ENCODE data around the gene ADAP2.
"Not testable (repeated sequence)": the region's sequence is repeated elsewhere in the genome, so short reads cannot be mapped to it uniquely, and the experiment has no call there.

ADAP2 gene, protein sequence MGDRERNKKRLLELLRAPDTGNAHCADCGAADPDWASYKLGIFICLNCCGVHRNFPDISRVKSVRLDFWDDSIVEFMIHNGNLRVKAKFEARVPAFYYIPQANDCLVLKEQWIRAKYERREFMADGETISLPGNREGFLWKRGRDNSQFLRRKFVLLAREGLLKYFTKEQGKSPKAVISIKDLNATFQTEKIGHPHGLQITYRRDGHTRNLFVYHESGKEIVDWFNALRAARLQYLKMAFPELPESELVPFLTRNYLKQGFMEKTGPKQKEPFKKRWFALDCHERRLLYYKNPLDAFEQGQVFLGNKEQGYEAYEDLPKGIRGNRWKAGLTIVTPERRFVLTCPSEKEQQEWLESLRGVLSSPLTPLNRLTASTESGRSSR

GRCh38 chr17:30921544-30922196 is at the start of gene ADAP2:
Gene ADAP2, plus strand, starts transcription at chr17:30921945. Its CDS starts 70 bp downstream, at chr17:30922015.
- DNase-seq, result peak; percentile 81

GRCh38 chr17:30886187-30886586 is 35.6 kb upstream of the ADAP2 start:
- DNase-seq, result no peak

GRCh38 chr17:30894236-30894635 is 27.5 kb upstream of the ADAP2 start:
- no peak for DNase-seq

- no peak for DNase-seq
Observed at GRCh38 chr17:30897311-30897710, 24.4 kb upstream of the ADAP2 start.

DNA sequence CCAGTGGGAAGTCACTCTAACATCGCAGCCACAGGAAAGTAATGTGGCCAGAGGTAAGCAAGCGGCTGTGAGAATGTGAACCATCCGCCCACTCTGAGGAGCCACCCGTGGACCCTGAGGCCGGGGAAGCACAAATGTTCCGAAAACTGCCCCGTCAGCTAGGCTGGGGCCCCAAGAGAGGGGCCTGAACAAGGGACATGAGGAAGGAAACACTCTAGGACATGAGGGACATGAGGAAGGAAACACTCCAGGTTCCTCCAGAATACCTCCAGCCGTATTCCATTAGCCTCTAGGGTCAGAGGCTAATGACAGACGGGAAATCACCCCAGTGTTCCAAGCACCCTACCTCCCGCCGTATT is 16.0 kb upstream of the ADAP2 start:
- DNase-seq, result peak; percentile 31

GRCh38 chr17:30906101-30906911 is 15.4 kb upstream of the ADAP2 start, which contains the start of gene TEFM:
Gene TEFM, minus strand, starts transcription at chr17:30906238. Its CDS starts 40 bp downstream, at chr17:30906198.
- peak; percentile 93 for DNase-seq

- DNase-seq, result no peak
Observed at GRCh38 chr17:30908717-30909420, 12.9 kb upstream of the ADAP2 start.

DNA sequence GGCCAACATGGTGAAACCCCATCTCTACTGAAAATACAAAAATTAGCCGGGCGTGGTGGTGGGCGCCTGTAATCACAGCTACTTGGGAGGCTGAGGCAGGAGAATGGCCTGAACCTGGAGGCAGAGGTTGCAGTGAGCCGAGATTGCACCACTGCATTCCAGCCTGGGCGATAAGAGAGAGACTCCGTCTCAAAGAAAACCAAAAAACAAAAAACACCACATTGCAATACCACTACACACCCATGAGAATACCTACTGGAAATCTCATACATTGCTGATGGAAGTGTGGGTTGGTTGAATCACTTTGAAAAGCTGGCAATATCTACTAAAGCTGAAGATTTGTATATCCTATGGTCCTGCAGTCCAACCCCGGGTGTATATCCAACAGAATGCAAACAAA is 11.6 kb upstream of the ADAP2 start:
- not testable (repeated sequence) for DNase-seq

DNA sequence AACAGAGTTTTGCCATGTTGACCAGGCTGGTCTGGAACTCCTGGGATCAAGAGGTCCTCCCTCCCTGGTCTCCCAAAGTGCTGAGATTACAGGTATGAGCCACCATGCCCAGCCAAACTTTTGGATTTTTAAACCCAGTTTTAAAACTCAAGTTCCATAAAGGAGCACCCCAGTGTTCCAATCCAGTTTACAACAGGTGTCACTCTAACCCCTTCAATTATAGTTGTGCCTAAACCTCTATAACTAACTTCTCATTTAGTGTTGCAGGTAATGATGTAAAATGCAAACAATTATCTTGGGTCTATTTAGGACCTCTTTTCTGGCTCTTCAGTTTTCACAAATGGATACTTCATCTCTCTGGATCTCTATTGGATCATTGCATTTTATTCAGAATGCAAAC is 7.8 kb upstream of the ADAP2 start:
- no peak for DNase-seq

GRCh38 chr17:30915833-30916611 is 5.7 kb upstream of the ADAP2 start:
- DNase-seq, result no peak

DNA sequence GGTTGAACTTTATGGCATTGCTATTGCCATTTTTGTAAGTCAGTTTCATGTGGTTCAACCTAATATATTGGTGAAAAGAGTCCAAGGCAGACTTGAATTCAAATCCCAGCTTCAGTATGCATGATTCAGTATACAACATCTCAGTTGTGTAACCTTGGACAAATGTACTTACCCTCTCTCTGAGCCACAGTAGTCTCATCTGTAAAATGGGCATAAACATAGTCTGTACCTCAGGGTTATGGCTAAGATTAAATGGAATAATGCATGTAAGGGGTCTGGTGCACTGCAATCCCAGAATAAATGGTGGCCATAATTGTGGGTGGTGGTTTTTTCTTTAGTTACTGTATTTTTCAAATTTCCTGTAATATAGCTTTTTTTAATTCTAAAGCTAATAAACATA is 4.7 kb upstream of the ADAP2 start:
- no peak for DNase-seq

- no peak for DNase-seq
Observed at GRCh38 chr17:30920282-30920681, 1.5 kb upstream of the ADAP2 start.

DNA sequence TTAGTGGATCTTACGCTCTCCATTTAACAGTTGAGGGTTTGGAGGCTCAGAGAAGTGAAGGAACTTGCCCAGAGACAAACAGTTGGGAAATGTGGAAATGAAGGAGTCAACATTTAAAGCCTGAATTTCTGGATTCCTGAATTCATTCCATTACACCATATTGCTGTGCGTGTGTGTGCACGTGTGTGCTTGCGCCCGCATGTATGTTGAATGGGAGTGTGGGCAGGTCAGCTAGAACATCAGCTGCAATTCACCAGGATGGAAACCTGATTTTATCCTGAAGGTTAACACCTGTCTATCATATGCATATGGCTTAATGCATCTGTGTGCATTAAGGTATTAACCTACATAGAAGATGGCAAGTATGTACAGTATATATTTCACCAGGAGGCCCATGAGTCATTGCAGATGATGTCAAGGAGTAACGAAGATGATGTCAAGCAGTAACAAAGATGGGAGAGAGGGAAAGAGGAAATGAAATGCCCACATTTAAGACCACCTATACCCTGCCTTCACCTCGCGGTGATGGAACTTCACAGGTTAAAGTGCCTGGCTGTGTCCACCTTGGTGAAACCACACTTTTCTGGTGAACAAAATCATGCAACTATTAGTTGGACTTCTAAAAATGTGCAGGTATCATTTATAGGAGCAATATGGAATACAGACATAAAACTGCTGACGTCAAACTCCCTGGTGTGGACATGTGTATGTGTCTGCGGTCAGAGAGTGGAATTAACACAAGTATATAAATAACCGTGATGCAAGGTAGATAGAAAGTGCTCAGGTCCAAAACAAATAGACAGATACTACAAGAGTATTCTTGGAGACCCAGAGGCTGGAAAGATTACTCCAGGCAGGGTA is 832 bp upstream of the ADAP2 start:
- DNase-seq, result peak; percentile 38

DNA sequence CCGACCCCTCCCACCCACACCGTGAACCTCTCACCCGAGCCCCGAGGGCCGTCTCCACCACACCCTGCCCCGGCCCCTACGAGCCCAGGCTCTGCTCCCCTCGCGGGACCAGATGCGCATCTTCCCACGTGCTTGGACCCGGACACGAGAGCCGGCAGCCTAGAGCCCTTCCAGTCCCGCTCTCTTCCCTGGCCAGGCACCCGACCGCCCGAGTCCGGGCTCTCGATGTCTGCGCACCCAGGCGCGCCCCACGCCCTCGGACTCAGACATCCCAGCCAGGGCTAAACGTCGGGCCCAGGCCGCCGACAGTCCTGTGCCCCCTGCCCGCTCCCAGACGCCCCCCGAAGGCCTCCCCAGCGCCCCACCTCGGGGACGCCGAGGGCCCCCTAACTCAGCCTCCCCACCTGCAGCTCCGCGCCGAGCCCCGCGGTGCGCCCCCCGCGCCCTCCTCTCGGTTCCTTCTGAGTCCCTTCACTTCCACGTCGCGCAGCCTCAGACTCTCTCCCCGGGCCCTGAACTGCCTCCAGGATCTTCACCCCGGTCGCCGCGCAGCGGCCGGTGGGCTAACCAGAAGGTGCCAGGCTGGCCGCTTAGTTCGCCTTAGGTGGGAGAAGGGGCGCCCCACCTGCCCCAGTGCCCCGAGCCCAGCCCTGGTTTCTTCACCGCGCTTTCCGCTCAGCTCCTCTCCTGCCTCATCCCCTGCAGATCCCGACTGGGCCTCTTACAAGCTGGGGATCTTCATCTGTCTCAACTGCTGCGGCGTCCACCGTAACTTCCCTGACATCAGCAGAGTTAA is 688 bp downstream of the ADAP2 start:
- DNase-seq, result peak; percentile 45

DNA sequence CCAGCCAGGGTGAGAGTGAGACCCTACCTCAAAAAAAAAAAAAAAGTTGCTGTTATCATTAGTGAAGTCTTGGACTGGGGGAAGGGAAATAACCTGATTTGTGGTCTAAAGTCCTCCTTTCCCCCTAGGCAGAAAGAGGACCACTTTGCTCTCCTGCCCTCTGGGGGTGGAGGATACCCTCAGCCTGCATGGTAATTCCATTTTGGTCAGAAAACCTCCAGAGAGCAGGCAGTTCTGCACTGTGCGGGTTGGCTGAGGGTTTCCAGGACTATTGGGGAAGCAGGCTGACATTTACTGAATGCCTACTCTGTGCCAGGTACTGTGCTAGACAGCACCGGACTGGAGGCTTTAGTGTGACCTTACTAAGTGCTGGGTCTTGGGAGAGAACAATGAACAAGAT is 2.6 kb downstream of the ADAP2 start:
- DNase-seq, result no peak

- peak; percentile 92 for DNase-seq
Observed at GRCh38 chr17:30926516-30926915, 4.8 kb downstream of the ADAP2 start.

GRCh38 chr17:30927756-30928155 is 6.0 kb downstream of the ADAP2 start:
- DNase-seq, result peak; percentile 39

- DNase-seq, result no peak
Observed at GRCh38 chr17:30928584-30928983, 6.8 kb downstream of the ADAP2 start.

DNA sequence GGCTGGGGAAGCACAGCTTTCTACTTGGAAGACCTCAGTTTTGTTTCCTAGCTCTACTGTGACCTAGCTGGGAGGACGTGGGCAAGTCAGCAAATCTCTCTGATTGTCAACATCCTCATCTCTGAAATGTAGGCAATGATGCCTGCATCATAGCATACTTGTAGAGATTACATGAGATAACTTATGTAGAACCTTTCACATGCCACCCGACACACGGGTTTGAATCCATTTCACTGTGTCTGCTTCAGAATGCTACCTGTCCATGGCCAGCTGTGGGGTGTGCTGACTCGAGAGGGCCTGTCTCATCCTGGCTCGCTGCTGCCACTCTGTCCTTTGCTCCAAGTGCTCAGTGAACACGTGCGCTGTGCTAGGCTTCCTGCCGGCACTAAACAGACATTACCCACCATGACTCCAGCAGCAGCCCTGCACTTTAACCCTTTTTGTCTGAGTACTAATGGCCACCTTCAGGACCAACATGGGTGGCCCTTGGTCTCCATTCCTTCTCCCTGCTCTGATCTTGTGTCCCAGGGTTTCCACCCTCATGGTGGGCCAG is 7.4 kb downstream of the ADAP2 start:
- DNase-seq, result no peak

- DNase-seq, result not testable (repeated sequence)
Observed at GRCh38 chr17:30929861-30930260, 8.1 kb downstream of the ADAP2 start.

Measured in suppressor macrophage treated with lipopolysaccharide for 4 hours (primary cell).